Cerebellar nuclear complex (tissue), 1 donor: ENCODE data around the gene HCFC1.

Experiments
- DNase-seq, 2 experiments: peaks; one replicate each; lab custom pipeline; 2025; lab: John Stamatoyannopoulos, UW

HCFC1 gene

GRCh38 chrX:153925387-153925738 is 46.3 kb downstream of the HCFC1 start:
- DNase-seq, result no peak

- no peak for DNase-seq
These were observed 47.3 kb downstream of the HCFC1 start for GRCh38 chrX:153924149-153924861.

- peak; percentile 13 to 58 for DNase-seq
These were observed 48.4 kb downstream of the HCFC1 start for GRCh38 chrX:153922932-153923857.

GRCh38 chrX:153921511-153922446 is 49.8 kb downstream of the HCFC1 start:
- DNase-seq, result no peak

DNA sequence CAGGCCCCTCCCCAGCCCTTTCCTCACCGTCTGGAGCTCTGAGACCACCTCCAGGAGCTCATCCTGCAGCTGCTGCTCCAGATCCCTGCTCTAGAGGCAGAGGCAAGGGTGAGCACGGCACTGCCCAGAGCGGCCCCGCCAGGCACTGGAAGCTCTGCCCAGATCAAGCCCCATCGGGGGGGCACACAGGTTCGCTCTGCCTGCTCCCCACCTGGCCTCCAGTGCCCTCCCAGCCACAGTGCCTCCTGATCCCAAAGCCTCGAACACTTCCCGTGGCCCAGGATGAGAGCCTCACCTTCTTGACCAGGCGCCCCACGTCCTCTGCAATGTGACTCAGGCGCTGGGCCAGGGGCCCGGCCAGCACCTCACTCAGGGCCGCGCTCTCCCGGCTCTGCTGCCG is 50.5 kb downstream of the HCFC1 start:
- no peak for DNase-seq

- DNase-seq, result no peak
These were observed 51.1 kb downstream of the HCFC1 start for GRCh38 chrX:153920546-153920945.

DNA sequence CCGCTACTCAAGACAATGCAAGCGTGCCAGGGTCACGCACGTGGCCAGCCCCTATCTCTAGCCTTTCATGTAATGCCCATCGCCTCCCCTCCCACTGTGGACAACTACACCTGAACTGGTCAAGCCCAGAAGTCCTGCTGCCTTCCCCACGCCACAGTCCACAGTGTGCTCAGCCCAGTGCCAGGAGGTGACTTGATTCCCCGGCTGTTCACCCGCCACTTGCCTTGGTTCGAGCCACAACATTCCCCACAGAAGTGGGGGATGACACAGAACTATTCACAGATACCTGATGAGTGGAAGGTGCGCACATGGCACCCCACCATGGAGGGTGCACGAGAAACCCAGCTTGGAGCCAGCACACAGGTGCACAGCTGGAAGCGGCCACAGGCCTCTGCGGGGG is 52.3 kb downstream of the HCFC1 start:
- DNase-seq, result no peak

GRCh38 chrX:153917869-153918268 is 53.7 kb downstream of the HCFC1 start:
- DNase-seq, result no peak

- DNase-seq, result no peak
These were observed 57.9 kb downstream of the HCFC1 start for GRCh38 chrX:153913701-153914100.

- no peak for DNase-seq
These were observed 58.4 kb downstream of the HCFC1 start for GRCh38 chrX:153913211-153913610.

- no peak for DNase-seq
These were observed 59.8 kb downstream of the HCFC1 start for GRCh38 chrX:153911798-153912197.

DNA sequence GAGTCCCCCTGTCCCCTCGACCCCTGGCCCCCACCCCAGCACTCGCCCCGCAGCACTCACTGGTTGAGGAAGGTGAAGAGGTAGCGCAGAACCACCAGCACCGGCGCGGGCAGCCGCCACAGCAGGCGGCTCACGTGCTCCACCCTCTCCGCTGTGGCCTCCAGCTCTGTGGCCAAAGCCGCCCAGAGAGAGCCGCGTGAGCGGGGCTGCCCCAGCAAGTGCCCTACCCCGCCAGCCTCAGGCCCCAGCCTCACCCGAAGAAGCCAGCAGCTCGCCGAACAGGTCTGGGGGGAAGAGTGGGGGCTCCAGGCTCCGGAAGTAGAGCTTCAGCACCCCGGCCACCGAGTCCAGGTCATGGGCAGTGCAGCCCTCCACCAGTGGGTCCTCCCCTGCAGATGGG is 61.2 kb downstream of the HCFC1 start:
- DNase-seq, result no peak

DNA sequence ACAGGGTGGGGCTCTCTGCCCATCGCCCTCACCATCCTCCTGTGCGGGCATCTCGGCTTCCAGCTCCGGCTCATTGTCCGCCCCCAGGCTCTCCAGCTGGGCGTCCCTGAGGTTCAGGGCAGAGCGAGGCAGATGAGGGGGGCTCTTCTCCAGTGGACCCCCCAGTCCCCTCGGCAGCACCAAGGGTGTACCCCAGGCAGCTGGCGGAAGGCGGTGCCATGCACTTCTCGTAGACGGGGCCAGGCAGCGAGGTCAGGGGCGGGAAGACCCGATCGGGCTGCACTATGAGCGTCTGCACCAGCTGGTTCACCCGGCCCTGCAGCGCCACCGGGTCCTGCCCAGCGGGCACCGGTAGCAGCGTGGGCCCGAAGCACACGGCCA is 61.6 kb downstream of the HCFC1 start:
- no peak for DNase-seq

DNA sequence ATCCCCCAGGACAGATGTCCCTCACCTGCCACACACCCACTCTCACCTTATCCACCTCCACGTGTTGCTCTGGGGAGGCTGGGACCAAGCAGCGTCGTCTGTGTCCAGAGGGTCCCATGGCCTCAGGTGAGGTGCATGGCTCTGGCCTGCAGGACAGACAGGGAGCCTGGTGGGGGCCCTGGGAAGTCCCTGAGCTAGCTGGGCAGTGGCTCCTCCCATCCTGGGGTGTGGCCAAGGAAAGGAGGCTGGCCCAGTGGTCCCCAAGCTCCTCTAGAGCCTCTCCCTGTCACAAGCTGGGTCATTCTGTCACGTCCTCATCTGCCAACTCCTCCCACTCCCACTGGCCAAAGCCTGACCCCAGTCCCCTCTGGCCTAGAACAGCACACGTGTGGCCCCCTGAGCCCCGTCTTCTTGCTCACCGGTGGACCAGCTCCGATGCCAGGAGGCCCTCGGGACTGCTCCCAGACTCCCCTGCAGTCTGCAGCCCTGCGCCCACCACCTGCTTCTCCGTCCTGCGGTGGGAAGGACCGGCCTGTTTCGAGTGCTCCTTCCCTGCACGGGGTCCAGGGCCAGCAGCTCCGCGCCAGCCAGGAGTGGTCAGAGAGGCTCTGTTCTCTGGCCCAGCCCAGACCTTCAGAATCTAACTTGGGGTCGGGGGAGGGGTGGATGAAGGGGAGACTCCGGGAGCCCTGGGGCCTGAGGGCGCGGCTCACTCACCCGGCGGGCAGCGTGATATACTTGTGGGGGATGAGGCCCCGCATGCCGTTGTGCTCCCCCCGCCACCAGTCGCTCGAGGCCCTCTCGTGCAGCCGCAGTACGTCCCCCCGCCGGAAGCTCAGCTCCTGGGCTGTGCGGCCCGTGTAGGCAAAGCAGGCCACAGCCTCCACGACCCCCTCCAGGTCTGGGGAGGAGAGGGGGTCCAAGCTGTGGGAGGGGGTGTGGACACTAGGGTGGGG is 62.3 kb downstream of the HCFC1 start:
- DNase-seq, result peak in 1 of 2 experiments; percentile 10

DNA sequence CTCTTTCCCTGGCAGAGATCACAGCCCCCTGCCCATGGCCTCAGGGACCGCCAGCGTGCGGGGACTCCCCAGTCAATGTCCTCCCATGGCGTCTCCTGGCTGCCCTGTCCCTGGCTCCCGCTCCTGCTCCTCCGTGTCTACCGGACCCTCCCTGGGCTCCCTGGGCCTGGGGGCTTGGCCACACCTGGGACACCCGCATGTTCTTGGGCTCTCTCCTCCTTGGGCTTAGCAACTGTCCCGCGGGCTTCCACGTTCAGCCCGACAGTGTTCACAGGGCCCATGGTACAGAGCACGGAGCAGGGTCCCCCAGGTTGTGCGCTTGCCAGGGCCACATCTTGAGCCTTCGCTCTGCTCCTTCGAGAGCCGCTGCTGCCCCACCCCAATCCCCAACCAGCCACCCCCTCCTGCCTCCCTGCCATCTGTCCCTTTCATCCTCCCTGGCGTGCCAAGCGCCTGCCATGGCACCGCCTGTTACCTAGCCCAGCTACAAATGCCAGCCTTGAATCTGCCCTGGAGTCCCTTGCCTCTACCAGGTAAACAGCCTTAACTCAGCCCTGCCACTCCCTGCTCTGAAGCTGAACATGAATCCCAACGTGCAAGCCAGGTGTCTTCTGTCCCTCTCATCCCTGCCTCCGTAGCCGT is 63.3 kb downstream of the HCFC1 start:
- peak; percentile 6 to 8 for DNase-seq

- no peak for DNase-seq
These were observed 64.2 kb downstream of the HCFC1 start for GRCh38 chrX:153907456-153907855.

DNA sequence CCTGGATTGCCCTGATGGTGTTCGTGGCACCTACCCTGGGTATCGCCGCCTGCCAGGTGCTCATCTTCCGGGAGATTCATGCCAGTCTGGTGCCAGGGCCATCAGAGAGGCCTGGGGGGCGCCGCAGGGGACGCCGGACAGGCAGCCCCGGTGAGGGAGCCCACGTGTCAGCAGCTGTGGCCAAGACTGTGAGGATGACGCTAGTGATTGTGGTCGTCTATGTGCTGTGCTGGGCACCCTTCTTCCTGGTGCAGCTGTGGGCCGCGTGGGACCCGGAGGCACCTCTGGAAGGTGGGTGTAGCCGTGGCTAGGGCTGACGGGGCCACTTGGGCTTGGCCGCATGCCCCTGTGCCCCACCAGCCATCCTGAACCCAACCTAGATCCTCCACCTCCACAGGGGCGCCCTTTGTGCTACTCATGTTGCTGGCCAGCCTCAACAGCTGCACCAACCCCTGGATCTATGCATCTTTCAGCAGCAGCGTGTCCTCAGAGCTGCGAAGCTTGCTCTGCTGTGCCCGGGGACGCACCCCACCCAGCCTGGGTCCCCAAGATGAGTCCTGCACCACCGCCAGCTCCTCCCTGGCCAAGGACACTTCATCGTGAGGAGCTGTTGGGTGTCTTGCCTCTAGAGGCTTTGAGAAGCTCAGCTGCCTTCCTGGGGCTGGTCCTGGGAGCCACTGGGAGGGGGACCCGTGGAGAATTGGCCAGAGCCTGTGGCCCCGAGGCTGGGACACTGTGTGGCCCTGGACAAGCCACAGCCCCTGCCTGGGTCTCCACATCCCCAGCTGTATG is 65.3 kb downstream of the HCFC1 start:
- no peak for DNase-seq

GRCh38 chrX:153905481-153906095 is 66.0 kb downstream of the HCFC1 start:
- peak in 1 of 2 experiments; percentile 23 for DNase-seq
